ENCODE measurements around the gene TAF5L. TPM values are rescaled to one million over a fixed set of nuclear protein-coding genes. Genes with fewer than 3 reads are reported as not detected.
"Not testable (repeated sequence)": the region's sequence is repeated elsewhere in the genome, so short reads cannot be mapped to it uniquely, and the experiment has no call there.

TAF5L gene
- total RNA-seq, 5 donors from 2014 or later (not counting 1 experiment from before 2014, with no cell fraction given): 18.8 to 28.9 (median 21.9) TPM

DNA sequence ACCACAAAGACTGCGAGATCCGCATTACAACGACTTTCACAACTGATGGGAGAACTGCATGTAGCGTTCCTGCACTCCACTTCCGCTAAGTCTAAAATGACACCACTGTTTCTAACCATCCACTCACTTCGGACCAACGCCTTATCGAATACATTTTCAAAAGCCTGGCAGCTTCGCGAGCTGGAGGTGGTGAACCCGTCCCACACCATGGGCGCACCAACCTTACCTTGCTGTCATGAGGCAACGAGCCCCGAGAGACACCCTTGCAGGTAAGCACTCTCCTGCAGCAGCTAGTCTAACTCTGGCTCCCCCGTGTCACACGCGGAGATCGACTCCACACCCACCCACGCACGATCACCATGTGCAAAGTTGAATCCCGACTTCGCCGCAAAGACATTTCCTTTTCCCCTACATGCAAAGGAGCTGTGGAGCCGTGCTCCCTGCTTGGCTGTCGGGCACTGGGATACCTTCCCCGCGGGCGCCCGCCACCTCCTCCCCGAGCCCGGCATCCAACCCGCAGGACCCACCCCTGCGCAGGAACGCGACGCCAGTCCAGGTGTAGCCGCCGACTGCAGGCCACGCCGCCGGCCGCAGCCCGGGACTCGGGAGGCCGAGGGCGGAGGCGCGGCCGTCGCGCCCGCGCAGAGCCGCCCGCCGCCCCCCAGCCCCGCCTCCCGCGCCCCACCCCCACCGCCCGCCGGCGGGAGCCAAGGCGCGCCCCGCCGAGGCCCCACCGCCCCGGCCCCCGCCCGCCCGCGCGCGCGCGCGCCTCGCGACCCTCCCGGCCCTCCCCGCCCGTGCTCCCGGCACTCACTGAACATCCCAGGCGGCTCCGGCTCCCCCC, 629 bp downstream of the TAF5L start:
- H3K9me3 Mint-ChIP-seq: no peaks in the 10 kb centered on the region
- Histone ChIP-seq H3K4me1 (ENCODE audit: control insufficient read depth in 1 of 2, extremely low read depth in 1 of 2, insufficient read depth in 2 of 2, low read length in 2 of 2) (peaks cover 14 to 25% of the 10 kb centered on the region in 2 experiments), H3K4me3 (ENCODE audit: control insufficient read depth in 1 of 2, extremely low read depth in 1 of 2, low read length in 1 of 2) (peak overlapping the region; percentile 63 to 78), H3K36me3 (ENCODE audit: control insufficient read depth in 2 of 2, extremely low read depth in 1 of 2, insufficient read depth in 1 of 2, low read length in 1 of 2) (peaks cover 0 to 3% of the 10 kb centered on the region in 2 donors), H3K27ac (ENCODE audit: low read length) (peak overlapping the region; percentile 37), H3K9me3 (no peaks in the 10 kb centered on the region), H3K27me3 (replicated peaks in 1 of 2; ENCODE audit: control insufficient read depth in 2 of 2, extremely low read depth in 1 of 2, insufficient read depth in 2 of 2, low read length in 1 of 2) (no peaks in the 10 kb centered on the region)
- WGBS (ENCODE audit: insufficient coverage): 0% methylated on average over 40 of the region's 86 CpGs
- H3K27ac Mint-ChIP-seq: peak overlapping the region; percentile 81 to 88
- peak overlapping the region; percentile 86 to 98 (median 89) for H3K4me3 Mint-ChIP-seq
- ATAC-seq (replicated peaks in 1 of 4): peak; percentile 29 to 46 (median 44)
- peaks cover 8% of the 10 kb centered on the region for H3K36me3 Mint-ChIP-seq
- peak in 29 of 35 experiments; percentile 5 to 55 (median 22) for DNase-seq
- no peaks in the 10 kb centered on the region for H3K27me3 Mint-ChIP-seq
- peaks cover 61 to 68% (median 67%) of the 10 kb centered on the region in 3 donors for H3K4me1 Mint-ChIP-seq
- ChIA-PET CTCF (interaction anchor here in 1 of 2 donors (0.8 to 1.1 kb wide), 2 partner anchors 67 to 1018 kb away, joined by 3 read pairs; partner anchors contain the start of gene ABCB10), POLR2A (no interaction called here)

DNA sequence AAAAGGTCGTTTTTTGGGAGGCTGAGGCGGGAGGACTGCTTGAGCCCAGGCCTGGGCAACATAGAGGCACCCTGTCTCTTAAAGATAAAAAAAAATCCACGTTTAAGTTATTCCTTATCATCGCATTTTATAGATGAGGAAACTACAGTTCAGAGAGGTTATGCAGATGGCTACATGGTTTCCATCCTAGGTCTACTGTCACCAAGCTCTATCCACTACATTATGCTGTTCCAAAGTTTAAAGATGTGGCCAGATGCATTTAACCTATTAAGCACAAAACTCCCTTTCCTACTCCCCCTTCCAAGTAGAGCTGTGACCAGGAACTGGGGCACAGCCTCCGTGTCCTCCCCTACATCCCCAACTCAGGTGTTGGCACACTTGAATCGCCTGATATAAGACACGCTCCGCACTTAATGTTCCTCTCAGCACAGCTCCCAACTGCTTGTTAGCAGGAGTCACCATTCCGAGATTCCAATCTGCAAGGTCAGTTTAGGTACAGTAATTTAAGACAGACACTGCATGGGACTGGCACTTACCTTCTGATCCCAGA, 1.3 kb downstream of the TAF5L start:
- WGBS (ENCODE audit: insufficient coverage): 44% methylated on average over 5 of the region's 9 CpGs
- Mint-ChIP-seq H3K36me3 (peaks cover 5% of the 10 kb centered on the region), H3K27ac (peak overlapping the region; percentile 81 to 88), H3K9me3 (no peaks in the 10 kb centered on the region), H3K4me3 (peak overlapping the region; percentile 86 to 98 (median 89)), H3K27me3 (no peaks in the 10 kb centered on the region), H3K4me1 (peaks cover 63 to 73% (median 69%) of the 10 kb centered on the region in 3 donors)
- Histone ChIP-seq H3K9me3 (no peaks in the 10 kb centered on the region), H3K4me3 (ENCODE audit: control insufficient read depth in 1 of 2, extremely low read depth in 1 of 2, low read length in 1 of 2) (peak overlapping the region; percentile 63 to 78), H3K36me3 (ENCODE audit: control insufficient read depth in 2 of 2, extremely low read depth in 1 of 2, insufficient read depth in 1 of 2, low read length in 1 of 2) (no peaks in the 10 kb centered on the region), H3K27ac (ENCODE audit: low read length) (no peak overlapping the region), H3K4me1 (ENCODE audit: control insufficient read depth in 1 of 2, extremely low read depth in 1 of 2, insufficient read depth in 2 of 2, low read length in 2 of 2) (peaks cover 14 to 25% of the 10 kb centered on the region in 2 experiments), H3K27me3 (replicated peaks in 1 of 2; ENCODE audit: control insufficient read depth in 2 of 2, extremely low read depth in 1 of 2, insufficient read depth in 2 of 2, low read length in 1 of 2) (no peaks in the 10 kb centered on the region)
- CTCF ChIA-PET: interaction anchor here in 1 of 2 donors (0.8 to 1.1 kb wide), 2 partner anchors 66 to 1019 kb away, joined by 3 read pairs; partner anchors contain the start of gene ABCB10
- ATAC-seq (replicated peaks in 1 of 4) (no peak), DNase-seq (no peak)
- POLR2A ChIA-PET: interaction anchor here in 1 of 2 donors (0.7 kb wide), 1 partner anchor 144 kb away, joined by 4 read pairs; no protein-coding TSS in a partner anchor

DNA sequence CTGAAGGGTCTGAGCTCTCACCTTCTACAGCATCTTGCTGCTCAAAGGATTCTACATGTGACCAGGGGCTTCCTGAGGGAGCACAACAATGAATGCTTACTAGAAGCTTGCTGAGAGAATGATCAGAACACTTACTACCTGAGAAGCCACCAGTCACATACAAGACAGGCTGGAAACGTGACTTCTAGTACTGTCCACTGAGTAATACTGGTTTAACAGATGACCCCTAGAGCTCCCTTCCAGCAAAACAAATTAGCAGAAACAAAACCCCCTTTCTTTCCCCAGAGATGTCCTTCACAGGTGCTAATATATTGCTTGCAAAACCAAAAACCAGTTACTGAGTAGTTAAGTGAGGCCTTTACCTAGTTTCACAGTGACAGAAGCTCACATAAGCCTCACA, 2.1 kb downstream of the TAF5L start:
- POLR2A ChIA-PET: interaction anchor here in 1 of 2 donors (0.6 to 0.7 kb wide), 2 partner anchors 143 to 231 kb away, joined by 3 to 4 read pairs; no protein-coding TSS in a partner anchor
- H3K27me3 Mint-ChIP-seq: no peaks in the 10 kb centered on the region
- Histone ChIP-seq H3K27ac (ENCODE audit: low read length) (no peak overlapping the region), H3K4me3 (ENCODE audit: control insufficient read depth in 1 of 2, extremely low read depth in 1 of 2, low read length in 1 of 2) (no peak overlapping the region), H3K36me3 (ENCODE audit: control insufficient read depth in 2 of 2, extremely low read depth in 1 of 2, insufficient read depth in 1 of 2, low read length in 1 of 2) (no peaks in the 10 kb centered on the region), H3K27me3 (replicated peaks in 1 of 2; ENCODE audit: control insufficient read depth in 2 of 2, extremely low read depth in 1 of 2, insufficient read depth in 2 of 2, low read length in 1 of 2) (no peaks in the 10 kb centered on the region), H3K9me3 (no peaks in the 10 kb centered on the region), H3K4me1 (ENCODE audit: control insufficient read depth in 1 of 2, extremely low read depth in 1 of 2, insufficient read depth in 2 of 2, low read length in 2 of 2) (peaks cover 14 to 29% of the 10 kb centered on the region in 2 experiments)
- no peak for ATAC-seq (replicated peaks in 1 of 4)
- H3K36me3 Mint-ChIP-seq: peaks cover 5% of the 10 kb centered on the region
- CTCF ChIA-PET: no interaction called here
- H3K4me1 Mint-ChIP-seq: peaks cover 65 to 74% (median 68%) of the 10 kb centered on the region in 3 donors
- no peaks in the 10 kb centered on the region for H3K9me3 Mint-ChIP-seq
- no peak for DNase-seq
- H3K4me3 Mint-ChIP-seq: peak overlapping the region; percentile 86 to 98 (median 89)
- peak overlapping the region in 1 of 2 donors; percentile 1 for H3K27ac Mint-ChIP-seq
- WGBS (ENCODE audit: insufficient coverage): 78% methylated on average over 1 of the region's 1 CpG

DNA sequence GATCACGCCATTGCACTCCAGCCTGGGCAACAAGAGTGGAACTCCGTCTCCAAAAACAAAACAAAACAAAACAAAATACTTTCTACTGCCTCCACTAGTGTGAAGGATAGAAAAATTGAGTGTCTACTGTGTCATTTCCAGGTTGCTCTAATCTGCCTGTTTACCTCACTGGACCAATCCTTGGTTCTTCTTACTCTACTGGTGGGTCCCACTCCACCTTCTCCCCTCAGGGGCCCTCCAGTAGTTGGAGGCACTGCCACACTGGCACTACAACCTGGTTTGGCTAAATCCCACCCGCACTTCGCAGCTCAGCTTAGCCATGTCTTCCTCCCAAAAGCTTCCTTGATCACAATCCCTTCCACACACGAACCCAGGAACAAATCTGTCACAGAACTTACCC, 2.7 kb downstream of the TAF5L start:
- H3K27me3 ChIP-seq (replicated peaks in 1 of 2; ENCODE audit: control insufficient read depth in 2 of 2, extremely low read depth in 1 of 2, insufficient read depth in 2 of 2, low read length in 1 of 2): no peaks in the 10 kb centered on the region
- ChIA-PET POLR2A (interaction anchor here in 1 of 2 donors (0.6 kb wide), 1 partner anchor 232 kb away, joined by 3 read pairs; no protein-coding TSS in a partner anchor), CTCF (no interaction called here)
- Mint-ChIP-seq H3K36me3 (no peaks in the 10 kb centered on the region), H3K9me3 (no peaks in the 10 kb centered on the region), H3K27ac (no peak overlapping the region), H3K4me1 (peaks cover 65 to 73% (median 65%) of the 10 kb centered on the region in 3 donors), H3K27me3 (no peaks in the 10 kb centered on the region), H3K4me3 (no peak overlapping the region)
- no peak for ATAC-seq (replicated peaks in 1 of 4)
- no peaks in the 10 kb centered on the region for H3K9me3 ChIP-seq
- no peaks in the 10 kb centered on the region for H3K36me3 ChIP-seq (ENCODE audit: control insufficient read depth in 2 of 2, extremely low read depth in 1 of 2, insufficient read depth in 1 of 2, low read length in 1 of 2)
- no peak overlapping the region for H3K27ac ChIP-seq (ENCODE audit: low read length)
- H3K4me3 ChIP-seq (ENCODE audit: control insufficient read depth in 1 of 2, extremely low read depth in 1 of 2, low read length in 1 of 2): no peak overlapping the region
- 100% methylated on average over 4 of the region's 5 CpGs for WGBS (ENCODE audit: insufficient coverage)
- peaks cover 14 to 29% of the 10 kb centered on the region in 2 experiments for H3K4me1 ChIP-seq (ENCODE audit: control insufficient read depth in 1 of 2, extremely low read depth in 1 of 2, insufficient read depth in 2 of 2, low read length in 2 of 2)
- DNase-seq: no peak

DNA sequence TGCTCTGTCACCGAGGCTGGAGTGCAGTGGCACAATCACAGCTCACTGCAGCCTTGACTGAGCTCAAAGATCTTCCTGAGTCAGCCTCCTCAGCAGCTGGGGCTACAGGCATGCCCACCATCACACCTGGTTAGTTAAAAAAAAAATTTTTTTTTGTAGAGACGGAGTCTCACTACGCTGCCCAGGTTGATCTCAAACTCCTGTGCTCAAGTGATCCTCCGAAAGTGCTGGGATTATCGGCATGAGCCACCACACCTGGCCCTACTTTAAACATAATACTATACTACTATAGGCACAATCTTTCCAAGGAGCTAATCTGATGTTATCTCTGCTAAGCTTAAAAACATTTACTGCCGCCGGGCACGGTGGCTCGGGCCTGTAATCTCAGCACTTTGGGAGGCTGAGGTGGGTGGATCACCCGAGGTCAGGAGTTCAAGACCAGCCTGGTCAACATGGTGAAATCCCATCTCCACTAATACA, 3.2 kb downstream of the TAF5L start:
- H3K27ac Mint-ChIP-seq; H3K36me3 ChIP-seq (ENCODE audit: control insufficient read depth in 2 of 2, extremely low read depth in 1 of 2, insufficient read depth in 1 of 2, low read length in 1 of 2); H3K9me3 ChIP-seq; H3K4me3 Mint-ChIP-seq; H3K36me3 Mint-ChIP-seq; ATAC-seq (replicated peaks in 1 of 4); H3K27me3 ChIP-seq (replicated peaks in 1 of 2; ENCODE audit: control insufficient read depth in 2 of 2, extremely low read depth in 1 of 2, insufficient read depth in 2 of 2, low read length in 1 of 2); H3K9me3 Mint-ChIP-seq; H3K27ac ChIP-seq (ENCODE audit: low read length); H3K4me3 ChIP-seq (ENCODE audit: control insufficient read depth in 1 of 2, extremely low read depth in 1 of 2, low read length in 1 of 2); H3K27me3 Mint-ChIP-seq; DNase-seq; CTCF ChIA-PET: not testable (repeated sequence)
- WGBS (ENCODE audit: insufficient coverage): 88% methylated on average over 5 of the region's 10 CpGs
- peaks cover 14 to 29% of the 10 kb centered on the region in 2 experiments for H3K4me1 ChIP-seq (ENCODE audit: control insufficient read depth in 1 of 2, extremely low read depth in 1 of 2, insufficient read depth in 2 of 2, low read length in 2 of 2)
- POLR2A ChIA-PET: interaction anchor here in 1 of 2 donors (0.6 kb wide), 1 partner anchor 30 kb away, joined by 4 read pairs; no protein-coding TSS in a partner anchor
- H3K4me1 Mint-ChIP-seq: peaks cover 66 to 73% (median 67%) of the 10 kb centered on the region in 3 donors

DNA sequence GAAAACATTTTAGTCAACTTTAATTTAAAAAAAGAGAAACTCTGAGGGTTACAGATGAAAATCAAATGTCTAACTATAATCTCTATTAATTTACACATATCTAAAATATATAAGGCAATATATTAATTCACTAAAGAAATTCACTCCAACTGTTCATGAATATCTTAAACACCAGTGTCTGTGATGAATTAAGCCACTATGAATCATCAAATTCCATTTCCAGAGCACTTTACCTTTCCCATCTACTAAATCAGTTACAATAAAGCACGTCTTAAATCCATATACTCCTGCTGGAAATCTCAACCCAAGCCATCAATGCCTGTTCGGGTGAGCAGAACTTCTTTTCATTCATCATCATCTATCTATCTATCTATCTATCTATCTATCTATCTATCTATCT, 4.3 kb downstream of the TAF5L start:
- no peak overlapping the region for H3K4me3 ChIP-seq (ENCODE audit: control insufficient read depth in 1 of 2, extremely low read depth in 1 of 2, low read length in 1 of 2)
- POLR2A ChIA-PET: no interaction called here
- no peak for DNase-seq
- H3K9me3 ChIP-seq: no peaks in the 10 kb centered on the region
- CTCF ChIA-PET: no interaction called here
- no peak overlapping the region for H3K27ac ChIP-seq (ENCODE audit: low read length)
- no CpG with 5 or more reads among the region's 2 CpGs for WGBS (ENCODE audit: insufficient coverage)
- H3K27me3 Mint-ChIP-seq: no peaks in the 10 kb centered on the region
- peaks cover 60 to 70% (median 61%) of the 10 kb centered on the region in 3 donors for H3K4me1 Mint-ChIP-seq
- no peaks in the 10 kb centered on the region for H3K27me3 ChIP-seq (replicated peaks in 1 of 2; ENCODE audit: control insufficient read depth in 2 of 2, extremely low read depth in 1 of 2, insufficient read depth in 2 of 2, low read length in 1 of 2)
- no peaks in the 10 kb centered on the region for H3K36me3 Mint-ChIP-seq
- ATAC-seq (replicated peaks in 1 of 4): no peak
- H3K27ac Mint-ChIP-seq: no peak overlapping the region
- no peaks in the 10 kb centered on the region for H3K9me3 Mint-ChIP-seq
- no peaks in the 10 kb centered on the region for H3K36me3 ChIP-seq (ENCODE audit: control insufficient read depth in 2 of 2, extremely low read depth in 1 of 2, insufficient read depth in 1 of 2, low read length in 1 of 2)
- H3K4me3 Mint-ChIP-seq: no peak overlapping the region
- H3K4me1 ChIP-seq (ENCODE audit: control insufficient read depth in 1 of 2, extremely low read depth in 1 of 2, insufficient read depth in 2 of 2, low read length in 2 of 2): peaks cover 6 to 28% of the 10 kb centered on the region in 2 experiments

Measured in T-cell (primary cell).